GM21360 (cell line): ENCODE data around the gene PTCD2.

Source experiments
- ATAC-seq: cut with Tn5 transposase; IDR thresholded peaks from one replicate; pipeline ENCODE4 v1.9.1; 2021; ENCODE audit warnings: mild to moderate bottlenecking, moderate library complexity; ENCODE audit not compliant: unreplicated experiment

PTCD2 gene

GRCh38 chr5:72338689-72339209 is 18.6 kb downstream of the PTCD2 start:
- ATAC-seq: no peak

DNA sequence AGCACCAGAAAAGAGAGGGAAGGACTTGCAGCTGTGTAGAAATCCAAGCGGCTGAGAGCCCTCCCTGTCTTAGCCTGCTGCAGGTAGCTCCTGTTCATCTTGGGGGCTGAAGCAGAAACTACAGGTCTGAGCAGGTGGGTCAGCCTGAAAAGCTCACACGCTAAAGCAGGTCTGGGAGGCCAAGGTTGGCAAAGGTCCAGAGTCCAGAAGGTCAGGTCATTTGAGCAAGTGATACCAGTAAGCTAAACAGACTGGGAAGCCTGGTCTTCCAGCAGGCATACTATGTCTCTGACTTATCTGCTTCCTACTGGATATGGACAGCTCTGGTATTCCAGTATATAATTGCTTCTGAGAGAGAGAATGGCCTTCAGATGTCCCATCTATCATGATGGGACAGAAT is 26.2 kb downstream of the PTCD2 start:
- ATAC-seq: no peak

GRCh38 chr5:72347801-72348308 is 27.7 kb downstream of the PTCD2 start:
- no peak for ATAC-seq

- ATAC-seq: no peak
Measured at GRCh38 chr5:72351376-72351775, 31.2 kb downstream of the PTCD2 start.

DNA sequence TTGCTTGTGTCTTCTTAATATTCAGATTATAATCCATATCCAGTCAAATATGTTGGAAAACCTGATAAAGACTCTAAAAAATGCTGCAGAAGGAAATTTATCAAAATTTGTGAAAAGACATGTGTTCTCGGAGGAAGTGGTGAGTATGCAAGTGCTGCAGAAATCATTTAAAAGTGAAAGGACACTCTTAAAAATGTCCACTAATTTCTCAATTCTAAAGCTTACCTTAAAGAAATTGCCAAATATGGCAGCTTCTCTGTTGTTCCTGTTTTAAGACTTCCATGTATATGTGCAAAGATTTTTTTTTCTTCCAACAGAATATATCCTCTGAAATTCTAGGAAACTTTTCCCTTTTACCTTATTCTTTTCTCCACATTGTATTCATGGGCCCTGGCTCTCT is 32.4 kb downstream of the PTCD2 start:
- ATAC-seq: no peak

GRCh38 chr5:72353046-72353445 is 32.9 kb downstream of the PTCD2 start:
- ATAC-seq: no peak

DNA sequence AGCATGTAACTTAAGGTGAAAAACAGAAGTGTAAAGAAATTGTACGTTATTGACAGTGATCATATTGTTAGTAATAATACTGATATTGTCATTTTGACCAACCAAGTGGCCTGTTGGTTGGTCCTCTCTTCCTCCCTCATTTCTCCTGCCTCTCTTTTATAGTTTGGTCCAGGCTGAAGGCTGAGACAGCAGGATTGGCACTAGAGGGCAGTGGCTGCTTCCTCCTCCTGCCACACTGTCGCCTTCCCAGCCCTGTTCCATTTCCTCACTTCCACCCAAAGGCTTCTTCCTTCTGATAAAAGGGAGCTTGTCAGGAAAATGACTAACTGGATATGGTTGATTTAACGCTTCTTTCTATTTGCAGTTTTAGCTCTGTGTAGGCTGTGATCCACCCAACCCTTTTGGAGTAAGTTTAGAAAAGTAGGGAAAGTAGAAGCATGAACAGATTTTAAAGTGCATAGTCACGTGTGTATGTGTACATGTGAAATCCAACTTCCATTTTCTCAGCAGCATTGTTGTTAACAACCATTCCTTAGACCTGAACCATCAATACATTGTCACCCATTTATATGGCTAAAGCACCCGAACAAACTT is 35.6 kb downstream of the PTCD2 start:
- no peak for ATAC-seq

- ATAC-seq: no peak
Measured at GRCh38 chr5:72356361-72356760, 36.2 kb downstream of the PTCD2 start.

- no peak for ATAC-seq
Measured at GRCh38 chr5:72358925-72359324, 38.8 kb downstream of the PTCD2 start.

GRCh38 chr5:72359886-72360285 is 39.7 kb downstream of the PTCD2 start:
- no peak for ATAC-seq

- ATAC-seq: no peak
Measured at GRCh38 chr5:72363166-72363802, 43.1 kb downstream of the PTCD2 start.

DNA sequence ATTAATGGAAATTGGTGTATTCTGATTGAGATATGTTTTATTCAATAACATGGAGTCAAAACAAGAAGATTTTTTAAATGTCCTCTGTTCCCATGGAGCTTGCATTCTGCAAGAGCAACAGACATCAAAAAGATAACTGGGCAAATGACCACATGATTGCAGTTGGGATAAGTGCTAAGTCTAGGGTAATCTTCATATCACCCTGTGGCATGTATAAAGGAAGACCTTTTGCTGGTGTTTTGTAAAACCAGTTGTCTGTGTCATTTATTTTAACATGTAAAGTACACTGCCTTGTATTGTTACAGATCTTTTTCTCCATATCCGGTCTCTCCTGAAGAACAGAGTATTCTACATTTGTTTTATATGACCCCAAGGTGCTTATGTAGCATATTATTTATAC is 44.0 kb downstream of the PTCD2 start:
- ATAC-seq: no peak

GRCh38 chr5:72364951-72365350 is 44.8 kb downstream of the PTCD2 start:
- no peak for ATAC-seq

GRCh38 chr5:72366324-72366976 is 46.3 kb downstream of the PTCD2 start:
- no peak for ATAC-seq

GRCh38 chr5:72368271-72368670 is 48.1 kb downstream of the PTCD2 start:
- ATAC-seq: no peak

DNA sequence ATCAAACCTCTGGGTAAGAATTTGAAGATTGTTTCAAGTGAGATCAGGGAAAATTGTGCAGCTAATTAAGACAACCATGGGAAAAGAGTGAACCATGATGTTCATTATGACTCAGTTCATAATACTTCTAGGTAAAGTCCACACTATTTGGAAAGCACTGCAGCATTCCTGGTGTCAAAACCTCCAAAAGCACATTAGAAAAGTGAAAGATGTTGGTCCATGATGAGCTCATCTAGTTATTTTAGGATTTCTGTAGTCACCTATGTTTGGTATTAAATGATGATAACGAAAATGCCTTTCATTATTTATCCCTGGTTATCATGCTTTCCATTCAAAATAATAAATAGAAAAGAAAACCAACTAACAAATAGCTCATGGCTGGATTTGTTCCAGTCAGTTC is 49.1 kb downstream of the PTCD2 start:
- no peak for ATAC-seq

DNA sequence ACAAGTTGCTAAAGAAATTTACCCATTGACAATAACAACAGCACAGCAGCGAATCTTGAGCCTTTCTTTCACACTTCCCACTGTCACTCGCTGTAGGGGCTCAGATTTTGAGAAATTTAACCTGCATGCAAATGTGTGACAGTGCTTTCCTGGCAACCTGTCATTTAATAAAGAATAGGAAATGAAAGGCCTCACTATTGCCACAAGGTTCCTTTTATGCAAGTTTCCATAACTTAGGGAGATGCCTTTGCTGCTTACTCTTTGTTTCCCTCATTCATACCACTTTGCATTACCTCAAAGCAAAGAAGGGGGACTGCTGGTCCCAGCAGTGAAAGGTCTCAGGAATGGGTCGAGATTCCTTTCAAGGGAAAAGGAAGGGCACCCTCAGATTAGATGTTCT is 49.5 kb downstream of the PTCD2 start:
- ATAC-seq: no peak

DNA sequence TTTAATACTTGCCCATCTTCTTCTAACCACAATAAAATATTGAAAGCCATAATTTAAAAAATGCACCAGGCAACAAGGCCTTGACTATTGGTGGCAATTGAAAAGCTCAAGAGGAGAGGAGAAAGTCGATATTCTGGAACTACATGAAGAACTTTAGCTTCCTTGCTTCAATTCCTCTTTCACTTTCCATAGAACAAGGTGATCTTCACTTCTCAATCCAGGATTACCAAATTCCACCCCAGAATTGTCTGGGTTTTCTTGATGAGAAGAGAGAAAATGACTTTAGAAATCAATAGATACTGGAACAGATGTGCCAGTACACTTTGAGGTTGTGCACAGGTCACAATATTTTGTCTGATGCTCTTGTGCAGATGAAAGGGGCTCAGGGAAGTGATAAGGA is 52.2 kb downstream of the PTCD2 start:
- ATAC-seq: no peak

GRCh38 chr5:72372923-72373322 is 52.8 kb downstream of the PTCD2 start:
- ATAC-seq: no peak

DNA sequence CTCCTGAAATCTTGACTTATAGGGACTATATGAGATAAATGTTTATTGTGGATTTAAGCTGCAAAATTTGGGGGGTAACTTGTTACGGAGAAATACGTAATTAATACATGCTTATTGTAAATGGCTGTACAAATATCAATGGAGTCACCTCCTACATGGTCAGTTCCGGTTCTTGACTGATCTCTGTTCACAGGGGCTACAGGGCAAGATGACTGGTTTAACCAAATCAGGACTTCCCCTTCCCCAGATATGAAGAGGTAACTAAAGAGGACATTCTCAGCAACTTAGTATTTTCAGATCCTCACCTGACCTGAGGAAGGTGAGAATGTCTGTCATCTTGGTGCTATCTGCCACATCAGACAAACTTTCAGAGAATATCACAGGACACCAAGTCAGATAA is 54.7 kb downstream of the PTCD2 start:
- ATAC-seq: no peak

GRCh38 chr5:72376381-72376780 is 56.2 kb downstream of the PTCD2 start:
- no peak for ATAC-seq
